SK-N-SH (cell line): Measurements from ENCODE around the gene ANO2.

Experiments used
- CHD2 ChIP-seq: fragments of 150-350 bp; IDR thresholded peaks from 2 replicates; pipeline ENCODE4 v1.6.1; 2018; ENCODE audit warnings: low read length; ENCODE audit not compliant: partially characterized antibody
- EP300 ChIP-seq, 2 experiments: IDR thresholded peaks; 2 replicates each; pipeline versions ENCODE4 v1.4.0 to v1.6.1; 2012; ENCODE audit warnings: borderline replicate concordance in 1 of 2, low read depth in 1 of 2, low read length in 1 of 2
- EZH2phosphoT487 ChIP-seq: fragments of 200-600 bp; sonication (generic); IDR thresholded peaks from 2 replicates; pipeline ENCODE4 v1.6.1; 2017; ENCODE audit warnings: low read depth, mixed run types, mild to moderate bottlenecking, antibody characterized with exemption, moderate library complexity, borderline replicate concordance
- FOXJ3 ChIP-seq: sonication (generic); formaldehyde crosslinking; IDR thresholded peaks from 2 replicates; pipeline ENCODE4 v1.5.1; 2020; ENCODE audit warnings: mild to moderate bottlenecking, missing genetic modification reagents
- FOXM1 ChIP-seq: IDR thresholded peaks from 2 replicates; pipeline ENCODE4 v1.4.0; 2012; ENCODE audit warnings: low read depth, mild to moderate bottlenecking
- POLR2AphosphoS5 ChIP-seq: IDR thresholded peaks from 2 replicates; pipeline ENCODE4 v1.6.1; 2012; ENCODE audit warnings: low read depth, low read length
- SIN3A ChIP-seq: IDR thresholded peaks from 2 replicates; pipeline ENCODE4 v1.6.1; 2012; ENCODE audit warnings: low read depth, mild to moderate bottlenecking, low read length, moderate library complexity, borderline replicate concordance
- USF2 ChIP-seq: fragments of 150-350 bp; IDR thresholded peaks from 2 replicates; pipeline ENCODE4 v1.6.1; 2017; ENCODE audit warnings: antibody characterized with exemption, low read length, low read depth, borderline replicate concordance
- YY1 ChIP-seq: IDR thresholded peaks from 2 replicates; pipeline ENCODE4 v1.4.0; 2012; ENCODE audit warnings: low read depth, mild to moderate bottlenecking
- TF ChIP-seq, protein P1 (sequence below): fragments of 200-600 bp; sonication (generic); IDR thresholded peaks from 2 replicates; pipeline ENCODE4 v1.6.1; 2017; ENCODE audit warnings: antibody characterized with exemption, mild to moderate bottlenecking, moderate library complexity

GRCh38 chr12:5904441-5904840 lies 40.6 kb downstream of the ANO2 start:
- TF ChIP-seq YY1 = no peak
- TF ChIP-seq, protein P1, sequence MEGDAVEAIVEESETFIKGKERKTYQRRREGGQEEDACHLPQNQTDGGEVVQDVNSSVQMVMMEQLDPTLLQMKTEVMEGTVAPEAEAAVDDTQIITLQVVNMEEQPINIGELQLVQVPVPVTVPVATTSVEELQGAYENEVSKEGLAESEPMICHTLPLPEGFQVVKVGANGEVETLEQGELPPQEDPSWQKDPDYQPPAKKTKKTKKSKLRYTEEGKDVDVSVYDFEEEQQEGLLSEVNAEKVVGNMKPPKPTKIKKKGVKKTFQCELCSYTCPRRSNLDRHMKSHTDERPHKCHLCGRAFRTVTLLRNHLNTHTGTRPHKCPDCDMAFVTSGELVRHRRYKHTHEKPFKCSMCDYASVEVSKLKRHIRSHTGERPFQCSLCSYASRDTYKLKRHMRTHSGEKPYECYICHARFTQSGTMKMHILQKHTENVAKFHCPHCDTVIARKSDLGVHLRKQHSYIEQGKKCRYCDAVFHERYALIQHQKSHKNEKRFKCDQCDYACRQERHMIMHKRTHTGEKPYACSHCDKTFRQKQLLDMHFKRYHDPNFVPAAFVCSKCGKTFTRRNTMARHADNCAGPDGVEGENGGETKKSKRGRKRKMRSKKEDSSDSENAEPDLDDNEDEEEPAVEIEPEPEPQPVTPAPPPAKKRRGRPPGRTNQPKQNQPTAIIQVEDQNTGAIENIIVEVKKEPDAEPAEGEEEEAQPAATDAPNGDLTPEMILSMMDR = no peak
- TF ChIP-seq FOXJ3 (CRISPR knock-in tag) = no peak
- TF ChIP-seq USF2 = no peak
- TF ChIP-seq EP300 (IDR thresholded peaks at IDR 0.05; ENCODE audit: borderline replicate concordance in 1 of 2, low read depth in 1 of 2, low read length in 1 of 2) = no peak
- no peak for TF ChIP-seq EZH2phosphoT487
- no peak for TF ChIP-seq POLR2AphosphoS5
- no peak for TF ChIP-seq SIN3A
- no peak for TF ChIP-seq FOXM1
- TF ChIP-seq CHD2 = no peak
